ENCODE results near the gene CLASP1. TPM values are rescaled to one million over a fixed set of nuclear protein-coding genes. Genes with fewer than 3 reads are reported as not detected.
"Not testable (repeated sequence)": the region's sequence is repeated elsewhere in the genome, so short reads cannot be mapped to it uniquely, and the experiment has no call there.

The CLASP1 gene
- polyA plus RNA-seq, 1 experiment = 12.8 TPM

- Histone ChIP-seq H3K4me3 (ENCODE audit: low read depth, low read length) (no peak overlapping the region), H3K27ac (ENCODE audit: low read depth, low read length) (no peak overlapping the region), H3K9me3 (ENCODE audit: control insufficient read depth, insufficient read depth, low read length) (no peaks in the 10 kb centered on the region), H3K27me3 (ENCODE audit: control insufficient read depth, insufficient read depth, low read length) (no peaks in the 10 kb centered on the region)
- POLR2A ChIA-PET = no interaction called here
- TF ChIP-seq CTCF (IDR thresholded peaks at IDR 0.05; ENCODE audit: low read depth, low read length) = no peak
- CTCF ChIA-PET = interaction anchor here (0.6 to 2.7 kb wide), 2 partner anchors 20 to 27 kb away, joined by 4 to 15 read pairs; no protein-coding TSS in a partner anchor
- DNase-seq (ENCODE audit: low read depth, low spot score) = no peak
Measured at GRCh38 chr2:121375621-121376159, 273.6 kb downstream of the CLASP1 start.

- H3K9me3 ChIP-seq (ENCODE audit: control insufficient read depth, insufficient read depth, low read length); H3K4me3 ChIP-seq (ENCODE audit: low read depth, low read length); H3K27me3 ChIP-seq (ENCODE audit: control insufficient read depth, insufficient read depth, low read length); H3K27ac ChIP-seq (ENCODE audit: low read depth, low read length); CTCF ChIA-PET; POLR2A ChIA-PET; DNase-seq (ENCODE audit: low read depth, low spot score): not testable (repeated sequence)
Measured at GRCh38 chr2:121374412-121375075, 274.7 kb downstream of the CLASP1 start.

GRCh38 chr2:121372721-121373353 is 276.4 kb downstream of the CLASP1 start:
- POLR2A ChIA-PET = no interaction called here
- no peak for TF ChIP-seq CTCF (IDR thresholded peaks at IDR 0.05; ENCODE audit: low read depth, low read length)
- H3K27ac ChIP-seq (ENCODE audit: low read depth, low read length) = no peak overlapping the region

GRCh38 chr2:121372082-121372481 is 277.2 kb downstream of the CLASP1 start:
- POLR2A ChIA-PET = no interaction called here

More at GRCh38 chr2:121372721-121373353, 276.4 kb downstream of the CLASP1 start:
- no peaks in the 10 kb centered on the region for H3K9me3 ChIP-seq (ENCODE audit: control insufficient read depth, insufficient read depth, low read length)
- H3K4me3 ChIP-seq (ENCODE audit: low read depth, low read length) = no peak overlapping the region
- CTCF ChIA-PET = interaction anchor here (3.8 kb wide), 1 partner anchor 17 kb away, joined by 20 read pairs; no protein-coding TSS in a partner anchor
- no peaks in the 10 kb centered on the region for H3K27me3 ChIP-seq (ENCODE audit: control insufficient read depth, insufficient read depth, low read length)
- no peak for DNase-seq (ENCODE audit: low read depth, low spot score)

GRCh38 chr2:121368836-121369235 is 280.4 kb downstream of the CLASP1 start:
- Histone ChIP-seq H3K27me3 (ENCODE audit: control insufficient read depth, insufficient read depth, low read length) (no peaks in the 10 kb centered on the region), H3K27ac (ENCODE audit: low read depth, low read length) (no peak overlapping the region), H3K9me3 (ENCODE audit: control insufficient read depth, insufficient read depth, low read length) (no peaks in the 10 kb centered on the region; the same call in 1 of the 2 replicates), H3K4me3 (ENCODE audit: low read depth, low read length) (no peak overlapping the region)
- ChIA-PET CTCF (interaction anchor here (3.8 kb wide), 1 partner anchor 13 kb away, joined by 20 read pairs; no protein-coding TSS in a partner anchor), POLR2A (no interaction called here)
- TF ChIP-seq CTCF (IDR thresholded peaks at IDR 0.05; ENCODE audit: low read depth, low read length) = no peak
- DNase-seq (ENCODE audit: low read depth, low spot score) = no peak

More at GRCh38 chr2:121372082-121372481, 277.2 kb downstream of the CLASP1 start:
- TF ChIP-seq CTCF (IDR thresholded peaks at IDR 0.05; ENCODE audit: low read depth, low read length) = no peak
- Histone ChIP-seq H3K4me3 (ENCODE audit: low read depth, low read length) (no peak overlapping the region), H3K9me3 (ENCODE audit: control insufficient read depth, insufficient read depth, low read length) (no peaks in the 10 kb centered on the region; the same call in 1 of the 2 replicates), H3K27ac (ENCODE audit: low read depth, low read length) (no peak overlapping the region), H3K27me3 (ENCODE audit: control insufficient read depth, insufficient read depth, low read length) (no peaks in the 10 kb centered on the region)
- no peak for DNase-seq (ENCODE audit: low read depth, low spot score)
- CTCF ChIA-PET = interaction anchor here (3.8 kb wide), 1 partner anchor 16 kb away, joined by 20 read pairs; no protein-coding TSS in a partner anchor
